Parathyroid adenoma (tissue), 2 donors: ENCODE measurements around the gene GNA14.

ENCODE experiments used
- H2AFZ ChIP-seq: fragments of 300-600 bp; sonication (generic); one replicate; pipeline ENCODE4 v1.7.0; 2017; ENCODE audit warnings: antibody characterized with exemption, mild to moderate bottlenecking
- H3K27ac ChIP-seq: fragments of 300-600 bp; sonication (generic); one replicate; pipeline ENCODE4 v1.7.0; 2017
- H3K27me3 ChIP-seq: fragments of 300-600 bp; sonication (generic); one replicate; pipeline ENCODE4 v1.7.0; 2017; ENCODE audit warnings: low read length; ENCODE audit not compliant: control insufficient read depth, insufficient read depth
- H3K36me3 ChIP-seq: fragments of 300-600 bp; sonication (generic); one replicate; pipeline ENCODE4 v1.7.0; 2017; ENCODE audit warnings: low read length; ENCODE audit not compliant: control insufficient read depth, insufficient read depth
- H3K4me1 ChIP-seq: fragments of 300-600 bp; sonication (generic); one replicate; pipeline ENCODE4 v1.7.0; 2017; ENCODE audit warnings: control low read depth
- H3K4me2 ChIP-seq: fragments of 300-600 bp; sonication (generic); one replicate; pipeline ENCODE4 v1.7.0; 2017; ENCODE audit warnings: low read length
- H3K4me3 ChIP-seq: fragments of 300-600 bp; sonication (generic); one replicate; pipeline ENCODE4 v1.7.0; 2017; ENCODE audit warnings: low read depth, low read length
- H3K79me2 ChIP-seq: fragments of 300-600 bp; sonication (generic); one replicate; pipeline ENCODE4 v1.7.0; 2017; ENCODE audit warnings: control low read depth
- H3K9ac ChIP-seq: fragments of 300-600 bp; sonication (generic); one replicate; pipeline ENCODE4 v1.7.0; 2017; ENCODE audit warnings: mild to moderate bottlenecking
- H3K9me3 ChIP-seq: fragments of 300-600 bp; sonication (generic); one replicate; pipeline ENCODE4 v1.7.0; 2017; ENCODE audit warnings: low read length; ENCODE audit not compliant: control insufficient read depth
- CTCF ChIP-seq: fragments of 300-600 bp; sonication (generic); IDR thresholded peaks from one replicate; pipeline ENCODE4 v1.7.0; 2017; ENCODE audit warnings: antibody characterized with exemption, mild to moderate bottlenecking
- donor health status: primary hyperparathyroidism.

GNA14 gene

DNA sequence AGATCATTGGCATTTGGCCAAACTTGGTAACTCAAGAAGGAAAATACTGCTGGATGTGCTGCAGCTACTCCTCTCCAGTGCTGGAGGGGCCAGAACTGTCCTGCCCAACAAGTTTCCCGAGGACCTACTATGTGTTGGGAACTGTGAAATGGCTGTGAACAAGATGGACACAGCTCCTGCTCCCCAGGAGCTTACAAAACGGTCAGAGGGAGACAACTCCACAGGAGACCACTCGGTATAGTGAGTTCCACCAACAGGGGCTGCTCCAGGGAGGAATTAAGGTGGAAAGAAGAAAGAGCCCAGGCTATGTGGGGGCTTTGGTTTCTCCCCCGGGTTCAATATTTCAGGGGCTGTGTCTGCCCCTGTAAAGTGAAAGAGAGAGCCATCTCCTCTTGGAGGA lies 78.8 kb downstream of the GNA14 start:
- Histone ChIP-seq H3K9ac (no peak overlapping the region), H3K4me3 (no peak overlapping the region), H3K79me2 (no peaks in the 10 kb centered on the region), H3K27me3 (no peaks in the 10 kb centered on the region), H3K4me2 (no peak overlapping the region), H3K4me1 (no peaks in the 10 kb centered on the region), H3K36me3 (no peaks in the 10 kb centered on the region), H2AFZ (no peak overlapping the region), H3K27ac (no peak overlapping the region), H3K9me3 (no peaks in the 10 kb centered on the region)
- no peak for TF ChIP-seq CTCF

GRCh38 chr9:77563174-77563573 lies 84.9 kb downstream of the GNA14 start:
- no peaks in the 10 kb centered on the region for H3K36me3 ChIP-seq
- no peak overlapping the region for H3K27ac ChIP-seq
- no peaks in the 10 kb centered on the region for H3K9me3 ChIP-seq
- TF ChIP-seq CTCF = no peak
- H3K4me3 ChIP-seq = no peak overlapping the region
- no peaks in the 10 kb centered on the region for H3K27me3 ChIP-seq
- H3K9ac ChIP-seq = no peak overlapping the region
- H3K4me1 ChIP-seq = no peaks in the 10 kb centered on the region
- no peak overlapping the region for H2AFZ ChIP-seq
- H3K79me2 ChIP-seq = no peaks in the 10 kb centered on the region
- no peak overlapping the region for H3K4me2 ChIP-seq

DNA sequence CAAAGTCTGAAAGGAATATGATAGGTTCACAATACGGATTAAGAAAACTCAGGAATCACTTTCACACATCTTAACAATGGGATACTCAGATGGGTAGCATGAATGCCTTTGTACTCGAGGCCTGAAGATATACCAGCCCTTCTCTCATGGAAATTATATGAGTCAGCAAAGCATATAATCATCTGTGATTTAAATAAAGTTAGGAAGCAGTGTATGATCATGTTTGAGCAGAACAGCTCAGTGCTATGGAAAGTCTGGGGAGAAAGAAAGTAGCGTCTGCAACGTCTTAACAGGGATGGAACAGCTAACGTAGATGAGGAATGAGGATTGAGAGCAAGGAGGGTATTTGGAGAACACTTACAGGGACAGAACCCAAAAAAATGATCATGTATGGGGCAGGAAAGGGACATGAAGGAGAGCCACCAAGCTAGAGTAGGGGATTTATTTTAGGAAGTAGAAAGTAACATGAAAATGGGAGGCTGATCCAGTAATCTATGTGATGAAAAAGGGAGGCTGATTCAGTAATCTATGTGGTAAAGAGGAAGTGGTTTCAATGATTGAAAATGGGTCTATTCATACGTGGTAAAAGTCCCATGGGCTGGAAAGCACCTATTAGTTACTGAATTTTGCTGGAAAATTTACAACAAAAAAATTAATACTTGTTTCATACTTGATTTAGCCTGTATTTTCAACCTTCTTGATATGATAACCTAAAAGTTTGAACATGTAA lies 85.9 kb downstream of the GNA14 start:
- Histone ChIP-seq H3K4me3 (no peak overlapping the region), H3K79me2 (no peaks in the 10 kb centered on the region), H3K27ac (no peak overlapping the region), H3K9ac (no peak overlapping the region), H3K4me1 (no peaks in the 10 kb centered on the region), H3K27me3 (no peaks in the 10 kb centered on the region), H3K9me3 (no peaks in the 10 kb centered on the region), H2AFZ (no peak overlapping the region), H3K36me3 (no peaks in the 10 kb centered on the region), H3K4me2 (no peak overlapping the region)
- no peak for TF ChIP-seq CTCF

DNA sequence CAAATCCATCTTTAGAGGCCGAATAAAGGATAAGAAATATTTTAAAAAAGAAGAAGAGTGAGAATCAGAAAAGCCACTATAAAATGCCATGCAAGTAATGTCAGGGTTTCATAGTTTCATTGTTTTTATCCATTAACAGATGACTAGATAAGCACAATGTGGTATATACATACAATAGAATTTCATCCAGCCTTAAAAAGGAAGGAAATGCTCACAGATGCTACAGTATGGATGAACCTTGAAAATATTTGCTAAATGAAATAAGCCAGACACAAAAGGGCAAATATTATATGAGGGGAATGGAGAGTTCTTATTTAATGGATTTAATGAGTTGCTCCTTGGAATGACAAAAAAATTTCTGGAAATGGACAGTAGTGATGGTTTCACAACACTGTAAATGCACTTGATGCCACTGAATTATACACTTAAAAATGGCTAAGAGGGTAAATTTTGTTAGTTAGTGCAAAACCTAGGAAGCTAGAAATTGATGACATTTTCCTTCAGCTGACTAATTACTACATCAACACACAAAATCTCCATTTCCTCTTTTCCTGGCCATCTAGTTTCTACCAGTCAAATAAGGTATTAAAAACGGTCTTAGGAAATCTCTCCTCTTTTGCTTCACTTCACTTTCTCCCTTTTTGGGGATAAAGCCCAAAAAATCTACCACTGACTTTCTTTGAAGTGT lies 86.6 kb downstream of the GNA14 start:
- H3K27ac ChIP-seq = no peak overlapping the region
- no peaks in the 10 kb centered on the region for H3K4me1 ChIP-seq
- H3K9ac ChIP-seq = no peak overlapping the region
- H3K4me2 ChIP-seq = no peak overlapping the region
- no peaks in the 10 kb centered on the region for H3K79me2 ChIP-seq
- no peak overlapping the region for H3K4me3 ChIP-seq
- no peak for TF ChIP-seq CTCF
- no peak overlapping the region for H2AFZ ChIP-seq
- H3K9me3 ChIP-seq = no peaks in the 10 kb centered on the region
- H3K36me3 ChIP-seq = no peaks in the 10 kb centered on the region
- no peaks in the 10 kb centered on the region for H3K27me3 ChIP-seq
